ENCODE measurements around the gene MAGI3. TPM values are rescaled to one million over a fixed set of nuclear protein-coding genes. Genes with fewer than 3 reads are reported as not detected.
"Not testable (repeated sequence)": the region's sequence is repeated elsewhere in the genome, so short reads cannot be mapped to it uniquely, and the experiment has no call there.

MAGI3 gene
- total and polyA plus RNA-seq, 2 donors (not counting 1 experiment from before 2014, with no cell fraction given), result 0.30 to 0.67 TPM

DNA sequence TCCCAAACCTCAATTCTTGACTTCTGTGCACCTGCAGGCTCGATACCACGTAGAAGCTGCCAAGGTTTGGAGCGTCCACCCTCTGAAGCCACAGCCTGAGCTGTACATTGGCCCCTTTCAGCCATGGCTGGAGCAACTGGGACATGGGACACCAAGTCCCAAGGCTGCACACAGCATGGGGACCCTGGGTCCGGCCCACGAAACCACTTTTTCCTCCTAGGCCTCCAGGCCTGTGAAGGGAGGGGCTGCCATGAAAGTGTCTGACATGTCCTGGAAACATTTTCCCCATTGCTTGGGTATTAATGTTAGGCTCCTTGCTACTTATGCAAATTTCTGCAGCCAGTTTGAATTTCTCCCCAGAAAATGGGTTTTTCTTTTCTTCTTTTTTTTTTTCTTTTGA, 328.3 kb downstream of the MAGI3 start:
- H3K9me3 Mint-ChIP-seq (ENCODE audit: insufficient read depth); H3K4me1 Mint-ChIP-seq; H3K4me3 Mint-ChIP-seq; DNase-seq; H3K4me2 ChIP-seq (replicated peaks; ENCODE audit: low read depth, low read length, poor library complexity, severe bottlenecking); intact Hi-C loops (cut with micrococcal nuclease); H3K4me1 ChIP-seq (ENCODE audit: control insufficient read depth in 2 of 2, insufficient read depth in 2 of 2, low read length in 2 of 2); H3K27me3 Mint-ChIP-seq; H3K27ac Mint-ChIP-seq; H3K79me2 ChIP-seq (ENCODE audit: control insufficient read depth, insufficient read depth, low read length); H3K36me3 ChIP-seq (replicated peaks in 1 of 2; ENCODE audit: control extremely low read depth in 1 of 2, control insufficient read depth in 1 of 2, extremely low read depth in 1 of 2, insufficient read depth in 2 of 2, low read length in 1 of 2); ATAC-seq (ENCODE audit: low read depth); H3K9ac ChIP-seq (ENCODE audit: low read length); POLR2A ChIA-PET; H4K20me1 ChIP-seq (ENCODE audit: control insufficient read depth, insufficient read depth, low read length, poor library complexity, severe bottlenecking); H3K27me3 ChIP-seq (replicated peaks in 1 of 4; ENCODE audit: control extremely low read depth in 1 of 4, control insufficient read depth in 3 of 4, insufficient read depth in 4 of 4, low read length in 3 of 4); CTCF ChIA-PET; H3K27ac ChIP-seq (ENCODE audit: low read length in 2 of 2); H2AFZ ChIP-seq (ENCODE audit: insufficient read depth, low read depth, low read length, poor library complexity, severe bottlenecking); H3K4me3 ChIP-seq (ENCODE audit: control extremely low read depth in 1 of 5, extremely low read depth in 1 of 5, insufficient read depth in 1 of 5, low read depth in 2 of 5, low read length in 4 of 5): not testable (repeated sequence)
- WGBS (ENCODE audit: insufficient coverage), result 97% methylated on average over 3 of the region's 5 CpGs
- peaks cover 2 to 19% (median 5%) of the 10 kb centered on the region in 3 donors for H3K9me3 ChIP-seq (ENCODE audit: control extremely low read depth in 1 of 3, control insufficient read depth in 2 of 3, insufficient read depth in 1 of 3, low read length in 2 of 3)

DNA sequence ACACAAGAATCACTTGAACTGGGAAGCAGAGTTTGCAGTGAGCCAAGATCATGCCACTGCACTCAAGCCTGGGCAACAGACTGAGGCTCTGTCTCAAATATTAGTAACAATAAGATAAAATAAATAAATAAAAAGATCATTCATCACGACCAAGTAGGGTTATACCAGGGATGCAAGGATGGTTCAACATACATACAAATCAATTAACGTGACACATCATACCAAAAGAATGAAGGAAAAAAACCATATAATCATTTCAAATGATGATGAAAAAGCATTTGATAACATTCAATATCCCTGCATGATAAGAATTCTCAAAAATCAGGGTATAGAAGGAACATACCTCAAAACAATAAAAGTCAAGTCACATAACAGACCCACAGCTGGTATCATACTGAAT, 330.7 kb downstream of the MAGI3 start:
- Mint-ChIP-seq H3K27ac (no peak overlapping the region), H3K4me1 (no peaks in the 10 kb centered on the region), H3K4me3 (no peak overlapping the region), H3K27me3 (no peaks in the 10 kb centered on the region), H3K9me3 (ENCODE audit: insufficient read depth) (no peaks in the 10 kb centered on the region)
- intact Hi-C loops (cut with micrococcal nuclease), result no loop called here
- no peak overlapping the region for H3K4me3 ChIP-seq (ENCODE audit: control extremely low read depth in 1 of 5, extremely low read depth in 1 of 5, insufficient read depth in 1 of 5, low read depth in 2 of 5, low read length in 4 of 5)
- ChIA-PET POLR2A (no interaction called here), CTCF (no interaction called here)
- no peaks in the 10 kb centered on the region for H4K20me1 ChIP-seq (ENCODE audit: control insufficient read depth, insufficient read depth, low read length, poor library complexity, severe bottlenecking)
- H3K9me3 ChIP-seq (ENCODE audit: control extremely low read depth in 1 of 3, control insufficient read depth in 2 of 3, insufficient read depth in 1 of 3, low read length in 2 of 3), result peaks cover 2 to 19% (median 5%) of the 10 kb centered on the region in 3 donors
- ATAC-seq (ENCODE audit: low read depth), result no peak
- DNase-seq, result no peak
- H3K27ac ChIP-seq (ENCODE audit: low read length in 2 of 2), result no peak overlapping the region
- H3K4me1 ChIP-seq (ENCODE audit: control insufficient read depth in 2 of 2, insufficient read depth in 2 of 2, low read length in 2 of 2), result no peaks in the 10 kb centered on the region
- peaks cover 3 to 14% of the 10 kb centered on the region in 2 experiments for H3K36me3 ChIP-seq (replicated peaks in 1 of 2; ENCODE audit: control extremely low read depth in 1 of 2, control insufficient read depth in 1 of 2, extremely low read depth in 1 of 2, insufficient read depth in 2 of 2, low read length in 1 of 2)
- H3K27me3 ChIP-seq (replicated peaks in 1 of 4; ENCODE audit: control extremely low read depth in 1 of 4, control insufficient read depth in 3 of 4, insufficient read depth in 4 of 4, low read length in 3 of 4), result no peaks in the 10 kb centered on the region
- H3K79me2 ChIP-seq (ENCODE audit: control insufficient read depth, insufficient read depth, low read length), result no peaks in the 10 kb centered on the region
- no peak overlapping the region for H3K9ac ChIP-seq (ENCODE audit: low read length)
- no CpG with 5 or more reads among the region's 2 CpGs for WGBS (ENCODE audit: insufficient coverage)
- no peak overlapping the region for H2AFZ ChIP-seq (ENCODE audit: insufficient read depth, low read depth, low read length, poor library complexity, severe bottlenecking)
- TF ChIP-seq, protein P1, sequence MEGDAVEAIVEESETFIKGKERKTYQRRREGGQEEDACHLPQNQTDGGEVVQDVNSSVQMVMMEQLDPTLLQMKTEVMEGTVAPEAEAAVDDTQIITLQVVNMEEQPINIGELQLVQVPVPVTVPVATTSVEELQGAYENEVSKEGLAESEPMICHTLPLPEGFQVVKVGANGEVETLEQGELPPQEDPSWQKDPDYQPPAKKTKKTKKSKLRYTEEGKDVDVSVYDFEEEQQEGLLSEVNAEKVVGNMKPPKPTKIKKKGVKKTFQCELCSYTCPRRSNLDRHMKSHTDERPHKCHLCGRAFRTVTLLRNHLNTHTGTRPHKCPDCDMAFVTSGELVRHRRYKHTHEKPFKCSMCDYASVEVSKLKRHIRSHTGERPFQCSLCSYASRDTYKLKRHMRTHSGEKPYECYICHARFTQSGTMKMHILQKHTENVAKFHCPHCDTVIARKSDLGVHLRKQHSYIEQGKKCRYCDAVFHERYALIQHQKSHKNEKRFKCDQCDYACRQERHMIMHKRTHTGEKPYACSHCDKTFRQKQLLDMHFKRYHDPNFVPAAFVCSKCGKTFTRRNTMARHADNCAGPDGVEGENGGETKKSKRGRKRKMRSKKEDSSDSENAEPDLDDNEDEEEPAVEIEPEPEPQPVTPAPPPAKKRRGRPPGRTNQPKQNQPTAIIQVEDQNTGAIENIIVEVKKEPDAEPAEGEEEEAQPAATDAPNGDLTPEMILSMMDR (IDR thresholded peaks at IDR 0.05), result no peak
- no peak for TF ChIP-seq EZH2 (IDR thresholded peaks at IDR 0.05; ENCODE audit: borderline replicate concordance, insufficient read depth, low read depth, low read length, poor library complexity, severe bottlenecking)
- no peak overlapping the region for H3K4me2 ChIP-seq (replicated peaks; ENCODE audit: low read depth, low read length, poor library complexity, severe bottlenecking)

Measured in B cell (primary cell).